NCI-H524 treated with DMSO at 0.1 percent for 48 hours (cell line): ENCODE results near the gene SLC12A5.

Experiments
- DNase-seq: peaks from one replicate; lab custom pipeline; 2025; lab: John Stamatoyannopoulos, UW

SLC12A5 gene

DNA sequence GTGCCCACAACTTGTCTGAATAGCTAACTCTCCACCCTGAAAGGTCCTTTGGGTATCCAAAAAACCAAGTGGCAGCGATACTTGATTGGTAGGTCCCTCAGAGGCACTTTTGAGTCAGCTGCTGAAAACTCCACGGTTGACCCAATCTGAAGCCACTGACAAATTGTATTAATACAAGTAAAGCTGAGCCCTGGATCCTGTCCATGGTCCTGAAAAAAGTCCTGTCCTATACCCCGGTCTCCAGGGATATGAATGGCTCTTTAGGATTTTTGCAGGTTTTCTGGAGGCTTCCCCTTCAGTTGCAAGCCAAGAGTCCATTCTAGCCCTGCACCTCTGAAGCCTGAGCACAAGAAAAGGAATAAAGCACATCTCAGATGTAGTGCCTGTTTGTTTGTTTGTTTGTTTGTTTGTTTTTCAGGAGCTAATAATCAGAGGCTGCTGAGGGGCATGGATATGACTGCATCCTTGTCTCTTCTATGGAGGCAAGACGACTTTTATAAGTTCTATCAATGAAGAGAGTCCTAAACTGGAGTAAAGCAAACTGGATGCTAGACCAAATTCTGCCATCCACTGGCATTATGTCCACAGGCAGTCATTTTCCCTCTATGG is 1.7 kb upstream of the SLC12A5 start:
- DNase-seq: no peak

DNA sequence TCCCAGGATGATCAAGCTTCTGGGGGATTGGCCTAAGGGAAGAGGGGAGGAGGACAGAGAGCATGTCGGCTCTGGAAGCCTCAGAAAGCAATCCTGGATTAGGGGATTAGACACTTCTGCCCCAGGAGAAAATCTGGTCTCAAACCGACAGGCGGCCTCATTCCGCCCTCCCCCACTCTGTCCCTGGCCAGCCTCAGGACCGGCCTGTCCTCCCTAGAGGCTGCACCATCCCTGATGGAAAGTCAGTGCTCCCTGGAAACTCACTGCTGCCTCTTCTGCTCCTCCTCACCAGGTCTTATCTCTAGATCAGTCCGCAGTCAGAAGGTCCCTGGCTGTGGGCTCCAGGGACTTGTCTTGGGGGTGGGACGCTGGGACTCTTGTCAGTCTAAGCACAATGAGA is 905 bp upstream of the SLC12A5 start:
- no peak for DNase-seq

- no peak for DNase-seq
Measured at GRCh38 chr20:46030284-46031013, 1.4 kb downstream of the SLC12A5 start.

DNA sequence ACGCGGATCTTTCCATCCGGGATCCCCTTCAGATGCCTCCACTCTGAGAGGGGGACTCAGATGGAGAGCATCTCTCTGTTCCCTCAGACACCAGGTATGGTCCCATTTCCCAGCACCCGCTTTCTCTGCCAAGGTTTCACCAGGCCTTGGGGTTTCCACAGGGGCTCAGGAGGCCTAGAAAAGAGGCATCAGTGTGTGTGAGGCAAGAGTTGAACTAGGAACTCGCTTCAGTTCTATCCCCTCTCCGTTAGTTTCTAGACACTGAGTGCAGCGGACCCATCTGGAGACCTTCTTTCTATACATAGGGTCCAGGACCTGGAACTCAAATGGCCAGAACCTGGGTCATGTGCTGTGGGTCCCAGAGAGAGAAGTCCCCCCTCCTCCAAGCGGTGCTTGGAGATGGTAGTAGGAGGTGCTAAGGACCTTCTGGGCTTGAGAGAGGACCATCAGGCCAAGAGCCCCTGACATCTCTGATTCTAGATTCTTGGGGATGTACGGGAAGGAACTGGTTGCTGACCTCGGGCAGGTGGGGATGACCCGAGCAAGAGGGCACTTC is 2.1 kb downstream of the SLC12A5 start:
- no peak for DNase-seq

GRCh38 chr20:46031701-46032254 is 2.8 kb downstream of the SLC12A5 start:
- DNase-seq: peak; percentile 53

GRCh38 chr20:46034039-46034438 is 5.0 kb downstream of the SLC12A5 start:
- DNase-seq: no peak

DNA sequence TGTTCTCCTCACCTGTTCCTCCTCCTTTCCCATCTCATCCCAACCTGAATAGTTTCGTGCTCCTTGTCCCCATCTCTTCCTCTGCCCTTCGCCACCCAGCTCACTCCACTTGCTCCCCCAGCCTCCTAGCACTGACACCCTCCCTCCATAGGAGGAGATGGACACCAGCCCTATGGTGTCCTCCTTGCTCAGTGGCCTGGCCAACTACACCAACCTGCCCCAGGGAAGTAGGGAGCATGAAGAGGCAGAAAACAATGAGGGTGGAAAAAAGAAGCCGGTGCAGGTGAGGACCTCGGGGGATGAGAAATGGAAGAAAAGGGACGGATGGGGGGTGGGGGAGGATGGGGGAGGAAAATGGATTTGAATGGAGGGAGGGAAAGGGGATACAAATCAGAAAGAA is 6.2 kb downstream of the SLC12A5 start:
- DNase-seq: no peak

- DNase-seq: no peak
Measured at GRCh38 chr20:46035713-46036112, 6.7 kb downstream of the SLC12A5 start.

DNA sequence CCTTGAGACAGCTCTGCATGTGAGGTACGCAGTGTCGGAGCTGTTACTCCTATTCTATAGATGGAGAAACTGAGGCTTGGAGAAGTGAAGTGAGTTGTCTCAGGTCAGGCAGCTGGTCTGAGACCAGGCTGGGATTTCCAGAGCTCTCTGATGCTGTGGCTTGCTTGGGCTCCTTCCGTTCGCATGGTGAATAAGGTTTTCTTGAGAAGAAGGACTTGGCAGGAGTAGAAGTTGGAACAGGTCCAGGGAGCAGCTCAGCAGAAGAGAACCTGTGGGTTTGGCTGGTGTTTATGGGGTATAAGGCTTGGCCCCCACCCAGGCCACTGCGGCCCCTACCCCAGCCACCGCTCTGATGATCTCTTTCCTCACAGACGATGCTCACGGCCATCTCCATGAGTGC is 7.4 kb downstream of the SLC12A5 start:
- DNase-seq: no peak

GRCh38 chr20:46037036-46037435 is 8.0 kb downstream of the SLC12A5 start:
- DNase-seq: no peak

- no peak for DNase-seq
Measured at GRCh38 chr20:46040902-46041535, 12.0 kb downstream of the SLC12A5 start.

GRCh38 chr20:46043556-46043955 is 14.5 kb downstream of the SLC12A5 start:
- no peak for DNase-seq

GRCh38 chr20:46044896-46045295 is 15.9 kb downstream of the SLC12A5 start:
- DNase-seq: no peak

- no peak for DNase-seq
Measured at GRCh38 chr20:46046588-46047310, 17.7 kb downstream of the SLC12A5 start.

DNA sequence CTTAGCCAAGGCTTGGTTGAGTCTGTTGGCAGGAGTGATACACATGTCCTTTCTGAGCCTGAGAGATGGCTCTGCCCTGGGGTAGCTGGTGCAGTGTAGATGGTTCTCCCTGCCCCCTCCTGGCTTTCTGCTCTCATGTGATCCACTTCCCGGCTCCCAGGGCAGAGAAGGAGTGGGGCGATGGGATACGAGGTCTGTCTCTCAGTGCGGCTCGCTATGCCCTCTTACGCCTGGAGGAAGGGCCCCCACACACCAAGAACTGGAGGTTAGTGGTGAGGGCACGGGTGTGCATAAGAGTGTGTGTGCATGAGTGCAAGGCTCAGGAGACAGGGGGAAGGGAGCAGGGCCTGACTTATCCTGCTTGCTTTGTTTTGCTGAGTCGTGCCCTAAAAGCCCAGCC is 18.8 kb downstream of the SLC12A5 start:
- no peak for DNase-seq

DNA sequence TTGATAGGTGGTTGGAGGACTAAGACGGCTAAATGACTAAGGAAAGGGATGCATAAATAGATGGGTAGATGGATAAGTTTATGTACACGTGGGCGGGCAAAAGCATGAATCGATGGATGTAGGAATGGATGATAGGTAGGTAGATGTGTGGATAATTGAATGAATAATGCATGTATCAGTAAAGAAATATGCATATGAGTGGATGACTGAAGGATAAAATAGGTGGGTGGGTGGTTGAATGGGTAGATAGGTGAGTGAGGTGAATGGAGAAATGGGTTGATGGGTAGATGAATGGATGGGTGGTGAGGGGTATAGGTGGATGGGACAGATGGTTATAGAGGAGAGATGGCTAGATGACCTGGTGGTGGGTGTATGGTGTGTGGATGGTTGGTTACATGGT is 20.2 kb downstream of the SLC12A5 start:
- DNase-seq: no peak

DNA sequence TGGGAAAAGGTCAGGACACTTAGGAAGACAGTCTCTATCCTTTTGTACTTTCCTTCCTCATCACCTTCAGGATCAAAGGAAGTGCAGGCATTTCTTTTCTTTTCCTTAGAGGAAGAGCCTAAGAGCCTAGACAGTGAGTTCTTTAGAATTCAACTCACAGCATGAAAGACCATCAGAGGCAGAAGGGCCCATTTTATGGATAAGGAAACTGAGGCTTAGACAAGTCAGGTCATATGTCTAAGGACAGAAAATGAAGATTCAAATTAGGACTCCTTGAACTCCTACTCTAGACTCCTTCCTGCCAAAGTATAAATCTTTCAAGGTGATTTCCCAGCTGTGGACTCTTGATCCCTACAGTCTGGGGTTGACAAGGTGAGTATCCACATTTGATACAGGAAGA is 20.8 kb downstream of the SLC12A5 start:
- no peak for DNase-seq

GRCh38 chr20:46050444-46050843 is 21.4 kb downstream of the SLC12A5 start:
- DNase-seq: no peak

- no peak for DNase-seq
Measured at GRCh38 chr20:46050885-46051284, 21.9 kb downstream of the SLC12A5 start.

GRCh38 chr20:46051556-46052308 is 22.7 kb downstream of the SLC12A5 start:
- DNase-seq: no peak

- DNase-seq: no peak
Measured at GRCh38 chr20:46053416-46053815, 24.4 kb downstream of the SLC12A5 start.
